Inferior parietal cortex (tissue), 1 donor: ENCODE results near the gene GJB4.
"Not testable (repeated sequence)": the region's sequence is repeated elsewhere in the genome, so short reads cannot be mapped to it uniquely, and the experiment has no call there.

ENCODE experiments used
- DNase-seq: peaks from one replicate; pipeline ENCODE4 v3.0.0-alpha.2; 2016; ENCODE audit errors: extremely low spot score

GJB4 gene

GRCh38 chr1:34746785-34747637, 12.5 kb upstream of the GJB4 start:
- no peak for DNase-seq

DNA sequence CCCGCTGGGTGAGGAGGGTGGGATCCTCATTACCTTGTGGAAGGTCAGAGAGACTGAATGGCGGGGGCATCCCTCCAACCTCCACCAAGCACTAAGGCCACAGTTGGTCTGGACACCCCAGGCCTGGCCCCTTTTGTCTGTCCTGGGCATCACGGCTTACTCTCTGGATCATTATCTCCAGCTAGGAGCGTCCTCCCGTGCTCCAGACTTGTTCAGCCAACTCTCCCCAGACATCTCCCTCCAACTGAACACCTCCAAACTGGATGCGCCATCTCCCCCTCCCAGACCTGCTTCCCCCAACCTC, 11.9 kb upstream of the GJB4 start:
- DNase-seq, result no peak

DNA sequence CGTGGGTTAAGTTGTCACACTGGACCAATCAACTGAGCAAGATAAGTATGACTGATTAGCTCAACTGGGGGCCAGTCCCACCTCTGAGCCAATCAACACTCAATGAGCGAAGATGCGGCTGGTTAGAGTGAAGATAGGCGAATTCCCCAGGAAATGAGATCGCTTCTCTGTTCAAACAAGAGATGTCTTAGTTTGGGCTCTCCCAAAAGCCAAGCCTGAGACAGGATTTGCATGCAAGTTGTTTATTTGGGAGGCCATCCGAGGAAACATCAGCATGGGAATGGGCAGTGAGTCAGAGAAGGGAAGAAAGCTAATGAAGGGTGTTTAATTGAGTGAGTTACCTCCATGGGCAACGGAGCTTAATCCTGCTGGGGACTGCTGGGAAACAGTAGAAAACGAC, 9.5 kb upstream of the GJB4 start:
- DNase-seq, result no peak

DNA sequence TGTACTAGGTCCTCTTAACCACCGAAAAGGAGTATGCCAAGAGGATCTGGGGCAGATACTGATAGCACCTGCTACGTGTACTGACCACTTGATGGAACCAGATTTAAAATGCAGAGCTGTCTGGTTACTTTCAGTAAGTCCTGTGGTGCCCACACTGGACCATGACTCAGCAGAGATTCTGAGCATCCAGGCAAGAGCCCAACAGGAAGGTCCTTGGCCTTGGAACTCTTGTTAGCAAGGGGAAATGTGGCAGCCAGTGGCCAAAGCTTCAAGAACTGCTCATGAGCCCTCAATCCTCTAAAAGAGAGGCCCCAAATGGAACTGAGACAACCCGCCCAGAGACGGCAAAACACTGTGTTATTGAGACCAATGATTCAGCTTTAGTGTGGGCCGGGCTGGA, 8.9 kb upstream of the GJB4 start:
- no peak for DNase-seq

DNA sequence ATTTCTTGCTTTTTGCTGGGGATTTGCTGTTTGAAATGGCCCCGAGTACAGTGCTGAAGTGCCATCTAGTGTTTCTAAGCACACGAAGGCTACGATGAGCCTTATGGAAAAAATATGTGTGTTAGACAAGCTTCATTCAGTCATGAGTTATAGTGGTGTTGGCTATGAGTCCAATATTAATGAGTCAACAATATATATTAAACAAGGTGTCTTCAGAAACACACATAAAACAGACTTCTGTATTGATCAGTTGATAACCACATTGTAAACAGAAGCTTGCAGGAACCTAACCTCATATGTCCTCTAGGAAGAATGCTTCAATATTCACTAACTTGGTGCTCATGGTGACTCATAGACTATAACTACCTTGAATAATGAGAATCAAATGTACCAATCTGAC, 6.4 kb upstream of the GJB4 start:
- DNase-seq, result no peak

GRCh38 chr1:34754964-34755637, 4.4 kb upstream of the GJB4 start, which contains the start of gene GJB5:
Gene GJB5, plus strand, starts transcription at chr1:34755047. Its CDS starts 2,284 bp downstream, at chr1:34757331.
- no peak for DNase-seq

DNA sequence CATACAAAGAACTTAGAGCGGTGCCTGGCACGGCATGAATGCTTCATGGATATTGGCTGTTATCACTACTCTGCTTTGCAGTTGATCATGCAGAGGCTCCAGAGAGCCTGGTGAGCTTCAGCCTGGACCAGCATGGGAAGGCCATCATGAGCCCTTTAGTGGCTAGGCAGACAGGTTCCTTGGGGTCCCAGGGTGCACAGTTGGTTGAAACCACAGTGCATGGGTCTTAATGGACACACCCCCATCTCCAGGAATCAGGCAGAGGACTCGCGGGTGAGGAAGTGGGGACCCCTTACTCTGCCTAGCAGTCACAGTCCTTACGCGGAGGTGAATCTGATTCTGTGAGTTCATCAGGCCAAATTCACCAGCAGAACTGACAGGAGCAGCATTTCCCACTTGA, 3.6 kb upstream of the GJB4 start:
- DNase-seq, result no peak

- DNase-seq, result no peak
Observed at GRCh38 chr1:34757386-34757785, 2.2 kb upstream of the GJB4 start.

DNA sequence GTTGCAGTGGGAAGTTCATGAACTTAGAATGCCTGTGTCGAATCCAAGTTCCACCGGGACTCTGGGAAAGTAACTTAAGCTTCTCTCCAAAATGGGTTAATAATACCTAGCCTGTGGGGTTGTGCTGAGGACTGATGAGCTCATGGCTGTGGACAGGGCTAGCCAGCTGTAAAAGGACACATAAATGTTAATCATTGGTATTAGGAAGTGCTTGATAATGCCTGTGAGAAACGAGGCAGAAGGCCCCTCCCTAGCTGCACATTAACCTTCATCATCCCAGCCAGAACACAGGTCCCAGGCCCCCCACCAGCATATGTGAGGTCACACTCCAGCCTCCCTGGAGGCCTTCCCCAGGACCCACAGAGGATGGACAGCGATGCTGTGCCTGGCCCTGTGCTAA, 789 bp upstream of the GJB4 start:
- DNase-seq, result no peak

DNA sequence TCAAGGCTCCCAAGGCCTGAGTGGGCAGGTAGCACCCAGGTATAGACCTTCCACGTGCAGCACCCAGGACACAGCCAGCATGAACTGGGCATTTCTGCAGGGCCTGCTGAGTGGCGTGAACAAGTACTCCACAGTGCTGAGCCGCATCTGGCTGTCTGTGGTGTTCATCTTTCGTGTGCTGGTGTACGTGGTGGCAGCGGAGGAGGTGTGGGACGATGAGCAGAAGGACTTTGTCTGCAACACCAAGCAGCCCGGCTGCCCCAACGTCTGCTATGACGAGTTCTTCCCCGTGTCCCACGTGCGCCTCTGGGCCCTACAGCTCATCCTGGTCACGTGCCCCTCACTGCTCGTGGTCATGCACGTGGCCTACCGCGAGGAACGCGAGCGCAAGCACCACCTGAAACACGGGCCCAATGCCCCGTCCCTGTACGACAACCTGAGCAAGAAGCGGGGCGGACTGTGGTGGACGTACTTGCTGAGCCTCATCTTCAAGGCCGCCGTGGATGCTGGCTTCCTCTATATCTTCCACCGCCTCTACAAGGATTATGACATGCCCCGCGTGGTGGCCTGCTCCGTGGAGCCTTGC, 1.7 kb downstream of the GJB4 start:
- no peak for DNase-seq

- no peak for DNase-seq
Observed at GRCh38 chr1:34761776-34762307, 2.3 kb downstream of the GJB4 start.

- no peak for DNase-seq
Observed at GRCh38 chr1:34762474-34763141, 3.1 kb downstream of the GJB4 start.

DNA sequence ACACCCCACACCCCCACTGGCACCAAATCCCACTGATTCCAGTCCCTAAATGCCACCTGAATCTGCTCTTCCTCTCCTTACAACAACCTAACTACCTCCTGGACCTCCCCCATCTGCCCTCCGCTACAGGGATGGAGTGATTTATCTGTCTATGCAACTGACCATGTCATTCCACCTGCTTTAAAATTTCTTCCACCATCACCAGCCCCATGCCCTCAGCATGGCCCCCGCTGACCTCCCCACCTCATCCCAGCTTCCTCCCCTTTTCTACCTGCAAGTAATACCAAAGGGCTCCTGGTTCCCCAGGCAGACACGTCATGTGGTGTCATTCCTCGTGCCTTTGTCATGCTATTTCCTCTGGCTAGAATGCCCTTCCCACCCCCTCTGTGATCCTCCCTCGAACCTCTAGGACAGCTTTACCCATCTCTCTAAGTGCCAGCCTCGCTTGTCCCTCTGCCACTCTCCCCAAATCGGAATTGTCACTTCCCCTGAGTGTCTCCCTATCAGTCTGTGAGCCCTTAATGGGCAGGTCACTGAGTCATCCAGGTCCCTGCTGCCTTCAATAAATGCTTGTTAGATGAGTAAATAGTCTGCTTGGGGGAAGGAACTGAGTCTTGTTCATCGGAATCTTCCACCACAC, 3.7 kb downstream of the GJB4 start:
- DNase-seq, result no peak

DNA sequence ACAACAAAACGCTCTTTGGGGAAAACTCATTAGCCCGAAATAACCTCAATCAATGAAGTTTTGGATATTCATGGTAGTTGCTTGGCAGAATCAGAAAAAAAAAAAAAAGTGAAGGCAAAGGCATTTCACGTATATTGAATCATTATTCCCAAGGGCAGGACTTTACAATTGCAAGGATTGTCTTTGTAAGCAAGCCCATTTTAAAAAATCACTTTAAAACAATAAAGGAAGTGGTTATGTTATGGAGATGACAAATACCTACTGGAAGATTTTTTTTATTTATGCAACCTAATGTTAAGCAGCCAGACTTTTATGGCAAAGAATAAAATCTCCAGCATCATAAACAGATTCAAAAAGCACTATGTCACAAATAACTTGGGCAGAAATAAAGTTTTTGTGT, 9.3 kb downstream of the GJB4 start:
- no peak for DNase-seq

DNA sequence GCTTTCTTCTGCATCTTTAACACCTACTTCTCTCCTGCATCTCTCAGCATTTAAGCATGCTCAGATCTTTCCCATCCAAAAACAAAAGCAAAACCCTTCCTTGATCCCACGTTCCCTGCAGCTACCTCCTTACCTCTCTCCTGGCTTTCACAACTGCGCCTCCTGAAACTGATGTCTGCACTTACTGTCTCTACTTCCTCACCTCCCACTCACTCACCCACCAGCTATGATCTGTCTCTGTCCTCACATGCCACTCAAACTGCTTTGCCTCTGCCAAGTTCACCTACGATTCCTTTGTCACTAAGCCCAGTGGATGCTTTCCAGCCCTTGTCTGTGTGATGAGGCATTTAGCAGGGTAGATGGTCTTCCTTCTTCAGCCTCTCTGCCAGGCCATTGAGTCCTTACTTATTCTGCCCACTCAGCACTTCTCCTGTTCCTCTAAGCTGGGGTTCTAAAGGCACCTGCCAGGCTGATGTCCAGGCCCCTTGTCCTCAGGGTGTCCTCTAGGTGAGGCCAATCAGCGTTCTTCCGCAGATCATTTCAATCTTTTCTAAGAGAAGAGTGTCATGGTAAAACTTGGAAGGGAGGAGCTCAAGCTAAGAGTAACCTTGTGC, 11.5 kb downstream of the GJB4 start:
- DNase-seq, result peak; percentile 42

DNA sequence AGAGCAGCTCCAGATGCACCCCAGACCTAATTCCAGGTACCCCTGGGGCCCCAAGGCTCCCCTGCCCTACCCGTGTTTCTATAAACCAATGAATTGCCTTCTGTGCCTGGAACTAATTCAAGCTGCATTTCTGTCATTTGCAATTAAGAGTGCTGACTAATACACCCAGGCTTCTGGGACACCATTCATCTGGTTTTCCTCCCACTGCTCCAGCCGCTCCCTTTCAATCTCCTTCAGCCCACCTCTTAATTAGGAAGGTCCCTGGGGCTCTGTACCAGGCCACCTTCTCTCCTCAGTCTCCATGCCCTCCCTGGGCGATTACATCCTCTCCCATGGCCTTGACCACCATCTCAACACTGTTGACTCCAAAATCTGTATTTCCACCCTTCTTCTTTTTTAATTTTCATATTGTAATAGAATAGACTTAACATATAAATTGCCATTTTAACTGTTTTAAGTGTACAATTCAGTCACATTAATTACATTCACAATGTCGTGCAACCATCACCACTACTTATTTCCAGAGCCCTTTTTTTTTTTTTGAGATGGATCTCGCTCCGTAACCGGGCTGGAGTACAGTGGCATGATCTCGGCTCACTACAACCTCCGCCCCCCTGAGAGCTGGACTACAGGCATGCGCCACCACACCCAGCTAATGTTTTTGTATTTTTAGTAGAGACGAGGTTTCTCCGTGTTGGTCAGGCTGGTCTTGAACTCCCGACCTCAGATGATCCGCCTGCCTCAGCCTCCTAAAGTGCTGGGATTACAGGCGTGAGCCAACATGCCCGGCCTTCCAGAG, 12.2 kb downstream of the GJB4 start:
- no peak for DNase-seq

DNA sequence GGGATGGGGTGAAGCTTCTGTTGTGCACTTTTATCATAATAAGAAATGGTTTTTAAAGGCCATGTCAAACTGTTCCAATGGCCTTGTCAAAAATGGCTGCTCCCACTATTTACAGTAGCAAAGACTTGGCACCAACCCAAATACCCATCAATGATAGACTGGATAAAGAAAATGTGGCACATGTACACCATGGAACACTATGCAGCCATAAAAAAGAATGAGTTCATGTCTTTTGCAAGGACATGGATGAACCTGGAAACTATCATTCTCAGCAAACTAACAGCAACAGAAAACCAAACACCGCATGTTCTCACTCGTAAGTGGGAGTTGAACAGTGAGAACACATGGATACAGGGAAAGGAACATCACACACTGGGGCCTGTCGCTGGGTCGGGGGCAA, 13.6 kb downstream of the GJB4 start:
- DNase-seq, result not testable (repeated sequence)

DNA sequence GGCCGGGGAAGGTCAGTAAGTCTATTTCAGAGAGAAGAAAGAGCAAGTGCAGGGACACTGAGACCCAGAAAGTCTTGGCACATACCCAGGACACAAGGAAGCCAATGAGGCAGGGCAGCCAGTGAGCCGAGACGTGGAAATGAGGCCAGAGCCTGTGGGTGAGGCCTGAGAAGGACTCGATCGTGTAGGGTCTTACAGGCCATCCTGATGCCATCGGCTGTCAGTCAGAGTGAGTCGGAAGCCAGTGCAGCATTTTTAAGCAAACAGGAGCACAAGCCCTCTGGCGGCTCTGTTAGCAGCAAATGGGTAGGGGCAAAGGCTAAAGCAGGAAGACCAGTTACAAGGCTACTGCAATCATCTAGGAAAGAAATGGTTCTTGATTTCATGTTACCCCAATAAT, 15.4 kb downstream of the GJB4 start:
- DNase-seq, result no peak

- DNase-seq, result no peak
Observed at GRCh38 chr1:34776911-34777310, 17.4 kb downstream of the GJB4 start.

- no peak for DNase-seq
Observed at GRCh38 chr1:34777519-34778321, 18.2 kb downstream of the GJB4 start.
